Measurements from ENCODE around the gene RABL6. TPM values are rescaled to one million over a fixed set of nuclear protein-coding genes. Genes with fewer than 3 reads are reported as not detected.
A peak's percentile ranks its signal among the peaks of the same experiment; 100 is the strongest.

The RABL6 gene
- total RNA-seq, 3 donors from 2014 or later (not counting 1 experiment from before 2014, with no cell fraction given), result 72.7 to 82.5 (median 75.9) TPM

- Mint-ChIP-seq H3K4me3 (peak overlapping the region; percentile 89), H3K36me3 (no peaks in the 10 kb centered on the region), H3K27me3 (ENCODE audit: low read depth in 2 of 2) (peaks cover 0 to 5% of the 10 kb centered on the region in 2 donors), H3K27ac (peak overlapping the region in 1 of 2 donors; percentile 83), H3K4me1 (peaks cover 23 to 34% of the 10 kb centered on the region in 2 donors), H3K9me3 (no peaks in the 10 kb centered on the region)
- ATAC-seq, result no peak
- H3K4me1 ChIP-seq (ENCODE audit: control insufficient read depth, insufficient read depth, low read length), result peaks cover 34% of the 10 kb centered on the region
- H3K27me3 ChIP-seq (ENCODE audit: control insufficient read depth, insufficient read depth, low read length), result peaks cover 4% of the 10 kb centered on the region
- H3K9me3 ChIP-seq (ENCODE audit: control insufficient read depth, insufficient read depth, low read length), result no peaks in the 10 kb centered on the region
- 98% methylated on average over 10 of the region's 10 CpGs for WGBS (ENCODE audit: insufficient coverage)
- DNase-seq, result no peak
- no peak overlapping the region for H3K4me3 ChIP-seq (ENCODE audit: low read length)
- peaks cover 6% of the 10 kb centered on the region for H3K36me3 ChIP-seq (ENCODE audit: control insufficient read depth, insufficient read depth, low read length)
- intact Hi-C loops (cut with micrococcal nuclease), result loop anchor here (5.0 kb wide), 1 partner anchor 36 kb away; the partner anchor contains the start of gene AJM1
- TF ChIP-seq CTCF (IDR thresholded peaks at IDR 0.05), result no peak
- no peak overlapping the region for H3K27ac ChIP-seq (ENCODE audit: low read length)
Measured at GRCh38 chr9:136806067-136806466, 1.7 kb upstream of the RABL6 start.

- TF ChIP-seq CTCF (IDR thresholded peaks at IDR 0.05), result no peak
- DNase-seq (no peak), ATAC-seq (no peak)
- intact Hi-C loops (cut with micrococcal nuclease), result loop anchor here (5.0 kb wide), 1 partner anchor 36 kb away; the partner anchor contains the start of gene AJM1
- Histone ChIP-seq H3K9me3 (ENCODE audit: control insufficient read depth, insufficient read depth, low read length) (no peaks in the 10 kb centered on the region), H3K4me1 (ENCODE audit: control insufficient read depth, insufficient read depth, low read length) (peaks cover 31% of the 10 kb centered on the region), H3K4me3 (ENCODE audit: low read length) (peak overlapping the region; percentile 84), H3K36me3 (ENCODE audit: control insufficient read depth, insufficient read depth, low read length) (peaks cover 6% of the 10 kb centered on the region), H3K27ac (ENCODE audit: low read length) (peak overlapping the region; percentile 93), H3K27me3 (ENCODE audit: control insufficient read depth, insufficient read depth, low read length) (peaks cover 4% of the 10 kb centered on the region)
- 90% methylated on average over 25 of the region's 25 CpGs for WGBS (ENCODE audit: insufficient coverage)
- H3K36me3 Mint-ChIP-seq, result no peaks in the 10 kb centered on the region
- H3K4me3 Mint-ChIP-seq, result peak overlapping the region; percentile 89
- H3K27me3 Mint-ChIP-seq (ENCODE audit: low read depth in 2 of 2), result peaks cover 0 to 5% of the 10 kb centered on the region in 2 donors
- no peaks in the 10 kb centered on the region for H3K9me3 Mint-ChIP-seq
- H3K27ac Mint-ChIP-seq, result peak overlapping the region; percentile 83 to 92
- H3K4me1 Mint-ChIP-seq, result peaks cover 23 to 32% of the 10 kb centered on the region in 2 donors
Measured at GRCh38 chr9:136806631-136807201, 1.0 kb upstream of the RABL6 start.

- intact Hi-C loops (cut with micrococcal nuclease), result loop anchor here (5.0 kb wide), 1 partner anchor 34 kb away; the partner anchor contains the start of gene AJM1
- peaks cover 36% of the 10 kb centered on the region for H3K4me1 ChIP-seq (ENCODE audit: control insufficient read depth, insufficient read depth, low read length)
- peaks cover 11% of the 10 kb centered on the region for H3K36me3 ChIP-seq (ENCODE audit: control insufficient read depth, insufficient read depth, low read length)
- no peaks in the 10 kb centered on the region for H3K27me3 ChIP-seq (ENCODE audit: control insufficient read depth, insufficient read depth, low read length)
- peak overlapping the region; percentile 84 to 92 for H3K27ac Mint-ChIP-seq
- ATAC-seq, result peak; percentile 22 to 52 (median 30)
- no peak overlapping the region for H3K27ac ChIP-seq (ENCODE audit: low read length)
- no peak for TF ChIP-seq CTCF (IDR thresholded peaks at IDR 0.05)
- WGBS (ENCODE audit: insufficient coverage), result under 1% methylated on average over 93 of the region's 93 CpGs
- DNase-seq, result peak; percentile 36 to 67
- peaks cover 31 to 42% of the 10 kb centered on the region in 2 donors for H3K4me1 Mint-ChIP-seq
- no peaks in the 10 kb centered on the region for H3K36me3 Mint-ChIP-seq
- no peaks in the 10 kb centered on the region for H3K9me3 ChIP-seq (ENCODE audit: control insufficient read depth, insufficient read depth, low read length)
- no peaks in the 10 kb centered on the region for H3K27me3 Mint-ChIP-seq (ENCODE audit: low read depth in 2 of 2)
- peak overlapping the region; percentile 73 for H3K4me3 ChIP-seq (ENCODE audit: low read length)
- H3K4me3 Mint-ChIP-seq, result peak overlapping the region; percentile 91
- no peaks in the 10 kb centered on the region for H3K9me3 Mint-ChIP-seq
Measured at GRCh38 chr9:136808075-136808805, 492 bp downstream of the RABL6 start.
